HG02981 (cell line): ENCODE results near the gene SRGAP2B.
A peak's percentile ranks its signal among the peaks of the same experiment; 100 is the strongest.
"Not testable (repeated sequence)": the region's sequence is repeated elsewhere in the genome, so short reads cannot be mapped to it uniquely, and the experiment has no call there.

Experiments
- ATAC-seq: cut with Tn5 transposase; IDR thresholded peaks from one replicate; pipeline ENCODE4 v1.9.1; 2021; ENCODE audit warnings: mild to moderate bottlenecking, moderate library complexity; ENCODE audit not compliant: unreplicated experiment

The SRGAP2B gene

GRCh38 chr1:144917154-144918026, 177.7 kb downstream of the SRGAP2B start:
- ATAC-seq, result not testable (repeated sequence)

- peak; percentile 54 for ATAC-seq
Observed at GRCh38 chr1:144913977-144914734, 181.0 kb downstream of the SRGAP2B start.

- not testable (repeated sequence) for ATAC-seq
Observed at GRCh38 chr1:144913458-144913857, 181.7 kb downstream of the SRGAP2B start.

GRCh38 chr1:144910729-144911128, 184.4 kb downstream of the SRGAP2B start:
- not testable (repeated sequence) for ATAC-seq

- ATAC-seq, result not testable (repeated sequence)
Observed at GRCh38 chr1:144900841-144901240, 194.3 kb downstream of the SRGAP2B start.

GRCh38 chr1:144894454-144895201, 200.5 kb downstream of the SRGAP2B start:
- not testable (repeated sequence) for ATAC-seq

GRCh38 chr1:144893710-144894438, 201.3 kb downstream of the SRGAP2B start:
- not testable (repeated sequence) for ATAC-seq

GRCh38 chr1:144893062-144893461, 202.1 kb downstream of the SRGAP2B start:
- not testable (repeated sequence) for ATAC-seq

GRCh38 chr1:144889450-144890115, 205.5 kb downstream of the SRGAP2B start:
- ATAC-seq, result not testable (repeated sequence)

GRCh38 chr1:144883022-144883421, 212.1 kb downstream of the SRGAP2B start:
- not testable (repeated sequence) for ATAC-seq

- ATAC-seq, result not testable (repeated sequence)
Observed at GRCh38 chr1:144882343-144882742, 212.8 kb downstream of the SRGAP2B start.

- ATAC-seq, result not testable (repeated sequence)
Observed at GRCh38 chr1:144858607-144859006, 236.5 kb downstream of the SRGAP2B start.
